SU-DHL-6 (cell line): ENCODE data around the gene ROR1.

Experiments used
- EZH2phosphoT487 ChIP-seq: fragments of 200-600 bp; sonication (generic), shearing (Covaris generic); conservative IDR thresholded peaks from 2 replicates; pipeline ENCODE4 v1.6.1; 2018; ENCODE audit warnings: mild to moderate bottlenecking, antibody characterized with exemption, low read length, moderate library complexity, mixed read lengths
- TF ChIP-seq, protein P1 (sequence below): fragments of 200-600 bp; sonication (generic); IDR thresholded peaks from one replicate; pipeline ENCODE4 v1.5.1; 2017; ENCODE audit warnings: antibody characterized with exemption, mild to moderate bottlenecking, low read length, moderate library complexity; ENCODE audit not compliant: insufficient read depth, poor library complexity, severe bottlenecking

DNA sequence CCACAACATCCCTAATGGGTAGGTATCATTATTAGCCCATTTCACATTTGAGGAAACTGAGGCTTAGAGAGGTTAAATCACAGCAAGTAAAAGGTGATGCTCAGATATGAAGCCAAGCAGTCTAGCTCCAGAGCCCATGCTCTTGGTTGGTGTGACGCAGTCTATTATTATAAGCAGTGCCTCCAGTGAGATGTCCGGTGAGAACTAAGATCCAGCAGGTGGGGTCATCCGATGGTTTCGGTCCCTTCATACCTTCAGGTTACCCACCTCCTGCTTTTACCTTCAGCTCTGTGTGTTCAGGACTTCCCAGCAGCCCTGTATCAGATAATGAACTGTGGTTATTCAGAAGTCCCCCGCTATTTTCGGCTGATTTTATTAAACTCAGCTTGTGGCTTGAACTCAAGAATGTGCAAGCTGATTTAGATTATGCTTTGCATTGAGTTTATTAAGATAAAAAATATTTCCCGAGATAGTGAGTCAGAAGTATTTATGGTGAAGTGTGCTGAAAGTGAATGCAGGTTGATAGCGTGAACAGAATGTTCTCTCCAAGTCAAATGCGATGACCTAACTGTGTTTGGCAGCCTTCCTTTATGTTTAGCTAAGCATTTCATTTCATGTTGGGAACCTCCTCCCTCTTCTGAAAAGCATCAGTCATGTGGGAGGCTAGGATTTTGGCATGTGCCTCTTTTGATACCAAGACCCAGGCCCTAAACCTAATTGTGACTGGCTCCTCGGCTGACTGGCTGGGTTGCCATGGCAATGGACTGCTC, 268.7 kb downstream of the ROR1 start:
- TF ChIP-seq, protein P1, sequence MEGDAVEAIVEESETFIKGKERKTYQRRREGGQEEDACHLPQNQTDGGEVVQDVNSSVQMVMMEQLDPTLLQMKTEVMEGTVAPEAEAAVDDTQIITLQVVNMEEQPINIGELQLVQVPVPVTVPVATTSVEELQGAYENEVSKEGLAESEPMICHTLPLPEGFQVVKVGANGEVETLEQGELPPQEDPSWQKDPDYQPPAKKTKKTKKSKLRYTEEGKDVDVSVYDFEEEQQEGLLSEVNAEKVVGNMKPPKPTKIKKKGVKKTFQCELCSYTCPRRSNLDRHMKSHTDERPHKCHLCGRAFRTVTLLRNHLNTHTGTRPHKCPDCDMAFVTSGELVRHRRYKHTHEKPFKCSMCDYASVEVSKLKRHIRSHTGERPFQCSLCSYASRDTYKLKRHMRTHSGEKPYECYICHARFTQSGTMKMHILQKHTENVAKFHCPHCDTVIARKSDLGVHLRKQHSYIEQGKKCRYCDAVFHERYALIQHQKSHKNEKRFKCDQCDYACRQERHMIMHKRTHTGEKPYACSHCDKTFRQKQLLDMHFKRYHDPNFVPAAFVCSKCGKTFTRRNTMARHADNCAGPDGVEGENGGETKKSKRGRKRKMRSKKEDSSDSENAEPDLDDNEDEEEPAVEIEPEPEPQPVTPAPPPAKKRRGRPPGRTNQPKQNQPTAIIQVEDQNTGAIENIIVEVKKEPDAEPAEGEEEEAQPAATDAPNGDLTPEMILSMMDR: no peak
- TF ChIP-seq EZH2phosphoT487: no peak
